ENCODE data around the gene IFNA21.

Gene IFNA21

DNA sequence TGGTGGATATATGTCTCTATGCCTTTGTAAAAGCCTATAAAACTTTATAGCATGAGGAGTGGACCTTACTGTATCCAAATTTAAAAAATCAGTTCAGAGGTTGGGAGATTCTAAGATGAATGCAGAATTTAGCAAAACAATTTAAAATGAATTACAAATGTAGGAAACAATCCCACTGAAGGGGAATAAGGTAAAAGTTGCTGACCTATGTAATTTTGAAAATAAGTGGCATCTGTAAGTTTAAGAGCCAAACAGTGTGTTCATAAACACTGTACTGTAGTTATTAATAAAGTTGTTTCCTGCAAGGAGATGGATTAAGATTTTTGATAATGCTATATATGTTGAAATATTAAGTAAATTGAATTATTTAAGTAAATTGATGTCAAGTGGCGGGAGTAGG is 29.4 kb downstream of the IFNA21 start:
- DNase-seq, result no peak

GRCh38 chr9:21135736-21136135 is 30.7 kb downstream of the IFNA21 start:
- no peak for DNase-seq

GRCh38 chr9:21128186-21128585 is 38.3 kb downstream of the IFNA21 start:
- DNase-seq, result peak; percentile 6

- no peak for DNase-seq
These were observed 44.7 kb downstream of the IFNA21 start for GRCh38 chr9:21121595-21122251.

GRCh38 chr9:21121079-21121478 is 45.4 kb downstream of the IFNA21 start:
- no peak for DNase-seq

DNA sequence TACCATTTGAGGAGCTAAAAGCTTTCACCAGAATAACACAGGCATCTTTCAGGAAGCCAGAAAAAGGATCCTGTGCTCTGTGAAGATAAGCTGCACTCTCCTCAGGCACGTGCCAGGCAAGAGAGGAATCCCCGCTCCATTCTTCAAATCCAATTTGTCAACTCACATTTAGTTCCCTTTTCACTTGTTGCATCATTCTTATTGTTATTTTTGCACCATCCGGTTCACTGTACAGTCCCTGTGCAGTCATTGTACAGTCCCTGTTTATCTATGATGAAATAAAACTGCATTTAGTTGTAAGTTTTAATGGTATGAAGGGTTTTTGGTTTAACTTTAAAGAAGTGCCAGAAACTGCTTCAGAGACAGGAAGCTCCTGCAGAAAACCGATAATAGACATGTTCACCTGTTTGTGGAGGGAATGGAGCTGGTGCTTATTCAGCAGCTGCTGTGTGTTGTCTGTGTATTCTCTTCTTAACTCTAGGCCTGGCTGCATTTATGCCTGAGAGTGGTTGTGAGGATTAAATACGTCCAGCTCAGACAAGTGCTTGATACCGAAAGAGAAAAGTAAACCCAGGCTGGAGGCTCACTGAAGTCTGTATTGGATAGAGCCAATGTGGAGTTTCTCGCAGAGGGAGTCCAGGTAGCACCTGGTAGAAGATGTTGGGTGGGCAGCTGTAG is 47.2 kb downstream of the IFNA21 start:
- peak; percentile 86 for DNase-seq

Measured in GF-D8 (cell line).